Parathyroid adenoma (tissue), 2 donors: ENCODE data around the gene RMP24.

ENCODE experiments used
- H2AFZ ChIP-seq: fragments of 300-600 bp; sonication (generic); one replicate; pipeline ENCODE4 v1.7.0; 2017; ENCODE audit warnings: antibody characterized with exemption, mild to moderate bottlenecking
- H3K27ac ChIP-seq: fragments of 300-600 bp; sonication (generic); one replicate; pipeline ENCODE4 v1.7.0; 2017
- H3K27me3 ChIP-seq: fragments of 300-600 bp; sonication (generic); one replicate; pipeline ENCODE4 v1.7.0; 2017; ENCODE audit warnings: low read length; ENCODE audit not compliant: control insufficient read depth, insufficient read depth
- H3K36me3 ChIP-seq: fragments of 300-600 bp; sonication (generic); one replicate; pipeline ENCODE4 v1.7.0; 2017; ENCODE audit warnings: low read length; ENCODE audit not compliant: control insufficient read depth, insufficient read depth
- H3K4me1 ChIP-seq: fragments of 300-600 bp; sonication (generic); one replicate; pipeline ENCODE4 v1.7.0; 2017; ENCODE audit warnings: control low read depth
- H3K4me2 ChIP-seq: fragments of 300-600 bp; sonication (generic); one replicate; pipeline ENCODE4 v1.7.0; 2017; ENCODE audit warnings: low read length
- H3K4me3 ChIP-seq: fragments of 300-600 bp; sonication (generic); one replicate; pipeline ENCODE4 v1.7.0; 2017; ENCODE audit warnings: low read depth, low read length
- H3K79me2 ChIP-seq: fragments of 300-600 bp; sonication (generic); one replicate; pipeline ENCODE4 v1.7.0; 2017; ENCODE audit warnings: control low read depth
- H3K9ac ChIP-seq: fragments of 300-600 bp; sonication (generic); one replicate; pipeline ENCODE4 v1.7.0; 2017; ENCODE audit warnings: mild to moderate bottlenecking
- H3K9me3 ChIP-seq: fragments of 300-600 bp; sonication (generic); one replicate; pipeline ENCODE4 v1.7.0; 2017; ENCODE audit warnings: low read length; ENCODE audit not compliant: control insufficient read depth
- TF ChIP-seq, protein P1 (sequence below): fragments of 300-600 bp; sonication (generic); IDR thresholded peaks from one replicate; pipeline ENCODE4 v1.7.0; 2017; ENCODE audit warnings: antibody characterized with exemption, mild to moderate bottlenecking
- donor health status: primary hyperparathyroidism.

The RMP24 gene

DNA sequence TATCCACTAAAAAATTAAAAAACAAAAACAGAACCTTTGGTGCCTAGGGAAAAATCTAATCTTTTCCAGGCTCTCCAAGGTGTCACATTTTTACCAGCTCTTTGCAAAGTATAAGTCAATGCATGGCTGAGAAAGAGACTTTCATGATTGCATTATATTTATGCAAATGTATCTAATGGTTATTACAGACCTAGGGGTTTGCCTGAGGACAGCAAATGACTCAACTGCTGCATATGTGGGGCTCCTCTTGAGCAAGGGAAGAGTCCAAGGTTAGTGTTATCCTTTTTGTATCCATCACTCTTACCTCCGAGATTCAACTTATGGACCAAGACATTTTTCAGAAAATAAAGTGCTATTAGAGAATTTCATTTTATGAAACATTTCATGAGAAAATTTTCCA, 33.9 kb upstream of the RMP24 start:
- TF ChIP-seq, protein P1, sequence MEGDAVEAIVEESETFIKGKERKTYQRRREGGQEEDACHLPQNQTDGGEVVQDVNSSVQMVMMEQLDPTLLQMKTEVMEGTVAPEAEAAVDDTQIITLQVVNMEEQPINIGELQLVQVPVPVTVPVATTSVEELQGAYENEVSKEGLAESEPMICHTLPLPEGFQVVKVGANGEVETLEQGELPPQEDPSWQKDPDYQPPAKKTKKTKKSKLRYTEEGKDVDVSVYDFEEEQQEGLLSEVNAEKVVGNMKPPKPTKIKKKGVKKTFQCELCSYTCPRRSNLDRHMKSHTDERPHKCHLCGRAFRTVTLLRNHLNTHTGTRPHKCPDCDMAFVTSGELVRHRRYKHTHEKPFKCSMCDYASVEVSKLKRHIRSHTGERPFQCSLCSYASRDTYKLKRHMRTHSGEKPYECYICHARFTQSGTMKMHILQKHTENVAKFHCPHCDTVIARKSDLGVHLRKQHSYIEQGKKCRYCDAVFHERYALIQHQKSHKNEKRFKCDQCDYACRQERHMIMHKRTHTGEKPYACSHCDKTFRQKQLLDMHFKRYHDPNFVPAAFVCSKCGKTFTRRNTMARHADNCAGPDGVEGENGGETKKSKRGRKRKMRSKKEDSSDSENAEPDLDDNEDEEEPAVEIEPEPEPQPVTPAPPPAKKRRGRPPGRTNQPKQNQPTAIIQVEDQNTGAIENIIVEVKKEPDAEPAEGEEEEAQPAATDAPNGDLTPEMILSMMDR = no peak
- H3K9ac ChIP-seq = no peak overlapping the region
- H3K9me3 ChIP-seq = peaks cover 6% of the 10 kb centered on the region
- no peak overlapping the region for H2AFZ ChIP-seq
- H3K36me3 ChIP-seq = no peaks in the 10 kb centered on the region
- no peak overlapping the region for H3K27ac ChIP-seq
- H3K79me2 ChIP-seq = no peaks in the 10 kb centered on the region
- no peak overlapping the region for H3K4me2 ChIP-seq
- no peak overlapping the region for H3K4me3 ChIP-seq
- no peaks in the 10 kb centered on the region for H3K4me1 ChIP-seq
- H3K27me3 ChIP-seq = no peaks in the 10 kb centered on the region

DNA sequence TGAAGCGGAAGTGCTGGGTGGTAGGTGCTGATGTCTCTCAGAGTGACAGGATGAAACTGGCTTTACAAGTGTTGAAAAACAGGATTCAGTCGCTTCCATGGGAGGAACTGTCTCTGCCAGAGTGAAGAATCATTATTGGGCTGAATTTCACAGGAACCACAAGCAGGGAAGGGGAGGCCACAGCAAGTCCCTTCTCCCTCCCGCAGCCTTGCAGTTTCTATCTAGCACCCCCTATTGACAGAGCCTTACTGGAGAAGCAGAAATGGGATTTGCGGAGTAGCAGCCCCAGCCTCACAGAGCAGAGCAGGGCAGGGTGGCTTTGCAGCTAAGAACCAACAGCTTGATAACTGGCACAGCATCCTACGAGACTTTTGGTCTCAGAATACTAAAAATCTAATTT, 33.3 kb upstream of the RMP24 start:
- H2AFZ ChIP-seq = no peak overlapping the region
- no peak overlapping the region for H3K27ac ChIP-seq
- H3K9me3 ChIP-seq = peaks cover 6% of the 10 kb centered on the region
- no peaks in the 10 kb centered on the region for H3K79me2 ChIP-seq
- no peaks in the 10 kb centered on the region for H3K27me3 ChIP-seq
- no peaks in the 10 kb centered on the region for H3K36me3 ChIP-seq
- H3K4me3 ChIP-seq = no peak overlapping the region
- no peak overlapping the region for H3K9ac ChIP-seq
- no peak overlapping the region for H3K4me2 ChIP-seq
- TF ChIP-seq, protein P1 = no peak
- no peaks in the 10 kb centered on the region for H3K4me1 ChIP-seq

DNA sequence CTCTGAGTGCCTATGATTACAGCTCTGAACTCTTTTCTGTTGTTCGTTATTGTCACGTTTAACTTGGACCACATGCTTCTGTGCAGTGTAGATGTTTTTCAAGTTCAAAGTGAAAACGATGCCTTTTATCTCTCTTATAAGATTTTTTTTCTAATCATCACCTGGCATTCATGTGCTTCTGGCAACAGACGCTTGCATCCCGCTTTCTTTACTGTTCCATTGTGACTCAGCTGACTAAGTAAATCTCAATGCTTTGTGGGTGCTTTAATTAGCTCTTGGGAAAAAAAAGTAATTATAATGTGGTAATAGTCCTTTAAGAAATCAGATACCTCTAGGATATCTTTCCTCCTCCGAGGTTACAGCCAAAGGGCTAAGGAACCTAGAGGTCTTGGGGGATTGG, 31.2 kb upstream of the RMP24 start:
- Histone ChIP-seq H2AFZ (no peak overlapping the region), H3K27me3 (no peaks in the 10 kb centered on the region), H3K27ac (no peak overlapping the region), H3K4me1 (no peaks in the 10 kb centered on the region), H3K9ac (no peak overlapping the region), H3K9me3 (peaks cover 6% of the 10 kb centered on the region), H3K4me2 (no peak overlapping the region), H3K36me3 (no peaks in the 10 kb centered on the region), H3K79me2 (no peaks in the 10 kb centered on the region), H3K4me3 (no peak overlapping the region)
- TF ChIP-seq, protein P1 = no peak

DNA sequence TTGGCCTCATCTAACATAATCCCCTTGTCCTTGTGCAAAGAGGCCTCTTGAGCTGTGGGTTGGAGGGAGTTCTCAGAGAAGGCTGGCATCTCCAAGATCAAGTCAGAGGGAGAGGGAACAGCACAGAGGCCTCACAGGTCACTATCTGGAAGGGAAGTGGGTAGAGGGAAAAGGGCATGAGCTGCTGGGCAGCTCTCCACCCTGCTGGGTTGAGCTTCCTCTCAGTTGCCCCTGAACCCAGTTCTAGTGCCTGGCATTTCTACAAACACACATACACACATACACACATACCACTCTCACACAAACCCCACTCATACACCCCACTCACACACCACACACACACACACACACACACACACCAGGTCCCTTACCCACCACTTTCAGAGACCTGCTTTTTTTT, 30.3 kb upstream of the RMP24 start:
- Histone ChIP-seq H3K4me2 (no peak overlapping the region), H2AFZ (no peak overlapping the region), H3K27me3 (no peaks in the 10 kb centered on the region), H3K4me1 (no peaks in the 10 kb centered on the region), H3K79me2 (no peaks in the 10 kb centered on the region), H3K27ac (no peak overlapping the region), H3K4me3 (no peak overlapping the region), H3K9ac (no peak overlapping the region), H3K36me3 (no peaks in the 10 kb centered on the region), H3K9me3 (peaks cover 2% of the 10 kb centered on the region)
- TF ChIP-seq, protein P1 = no peak

DNA sequence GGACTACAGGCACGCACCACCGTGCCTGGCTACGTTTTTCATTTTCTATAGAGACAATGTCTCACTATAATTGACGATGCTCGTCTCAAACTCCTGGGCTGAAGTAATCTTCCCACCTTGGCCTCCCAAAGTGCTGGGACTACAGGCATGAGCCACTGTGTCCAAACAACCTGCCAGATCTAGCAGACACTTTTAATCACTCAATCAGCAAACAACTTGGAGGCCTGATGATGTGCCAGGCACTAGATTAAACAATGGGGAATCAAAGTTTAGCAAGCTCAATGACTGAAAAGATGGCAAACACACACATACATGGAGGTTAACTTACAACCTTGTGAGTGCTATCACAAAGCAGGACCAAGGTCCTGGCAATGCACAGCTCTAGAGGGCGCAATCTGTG, 29.8 kb upstream of the RMP24 start:
- TF ChIP-seq, protein P1 = no peak
- Histone ChIP-seq H3K4me1 (no peaks in the 10 kb centered on the region), H3K4me2 (no peak overlapping the region), H3K4me3 (no peak overlapping the region), H3K9me3 (no peaks in the 10 kb centered on the region), H3K27ac (no peak overlapping the region), H3K9ac (no peak overlapping the region), H2AFZ (no peak overlapping the region), H3K79me2 (no peaks in the 10 kb centered on the region), H3K27me3 (no peaks in the 10 kb centered on the region), H3K36me3 (no peaks in the 10 kb centered on the region)
